Spinal cord (tissue), 10 donors: ENCODE results near the gene TNFSF12. TPM values are rescaled to one million over a fixed set of nuclear protein-coding genes. Genes with fewer than 3 reads are reported as not detected.
"Not testable (repeated sequence)": the region's sequence is repeated elsewhere in the genome, so short reads cannot be mapped to it uniquely, and the experiment has no call there.

Experiments
- DNase-seq, 6 donors: peaks; one replicate each; pipeline versions ENCODE4 v3.0.0 to v3.0.0-alpha.2; 2013 to 2015; ENCODE audit warnings: low spot score in 6 of 6, low read depth in 4 of 6
- H3K27ac ChIP-seq: one replicate; pipeline ENCODE4 v1.5.1; 2013; ENCODE audit warnings: low read depth, low read length, control low read depth
- H3K27me3 ChIP-seq: one replicate; pipeline ENCODE4 v1.6.1; 2013; ENCODE audit warnings: low read length; ENCODE audit not compliant: control insufficient read depth, insufficient read depth
- H3K36me3 ChIP-seq: one replicate; pipeline ENCODE4 v1.6.1; 2013; ENCODE audit warnings: low read length; ENCODE audit not compliant: control insufficient read depth, insufficient read depth
- H3K4me1 ChIP-seq: one replicate; pipeline ENCODE4 v1.6.1; 2013; ENCODE audit warnings: low read length; ENCODE audit not compliant: control insufficient read depth, insufficient read depth
- H3K4me3 ChIP-seq: one replicate; pipeline ENCODE4 v1.5.1; 2013; ENCODE audit warnings: low read depth, low read length, control low read depth
- H3K9me3 ChIP-seq: one replicate; pipeline ENCODE4 v1.6.1; 2013; ENCODE audit warnings: low read length; ENCODE audit not compliant: control insufficient read depth, insufficient read depth
- WGBS: methylation state at CpG from one replicate; pipeline ENCODE4 v1.1.5; 2013; ENCODE audit warnings: missing lambda C conversion rate; ENCODE audit not compliant: insufficient coverage; 5-methylcytosine and 5-hydroxymethylcytosine counted together
- polyA plus RNA-seq, 2 donors: library from polyadenylated mRNA; unstranded; fragments of 120-200 nt; gene quantifications; one replicate each; pipeline ENCODE4 v1.2.1, GENCODE V29; 2013; ENCODE audit not compliant: insufficient read length in 2 of 2
- small RNA-seq: library from RNA; depleted of rRNA; stranded (forward); fragments of <200 nt; gene quantifications from one replicate; pipeline ENCODE3, GENCODE V24; 2014; ENCODE audit warnings: low replicate concordance
- total RNA-seq, 2 donors: library from RNA; depleted of rRNA in 1 of 2; stranded (reverse); fragments of 120-200 nt in 1 of 2; fragments of >200 nt in 1 of 2; gene quantifications; one replicate each; pipeline versions ENCODE4 v1.2.3 to v1.2.4, GENCODE V29; 2013 to 2014
- donor health status: healthy.

Gene TNFSF12
- total and polyA plus RNA-seq, 4 donors = 5.6 to 31.4 (median 19.5) TPM

DNA sequence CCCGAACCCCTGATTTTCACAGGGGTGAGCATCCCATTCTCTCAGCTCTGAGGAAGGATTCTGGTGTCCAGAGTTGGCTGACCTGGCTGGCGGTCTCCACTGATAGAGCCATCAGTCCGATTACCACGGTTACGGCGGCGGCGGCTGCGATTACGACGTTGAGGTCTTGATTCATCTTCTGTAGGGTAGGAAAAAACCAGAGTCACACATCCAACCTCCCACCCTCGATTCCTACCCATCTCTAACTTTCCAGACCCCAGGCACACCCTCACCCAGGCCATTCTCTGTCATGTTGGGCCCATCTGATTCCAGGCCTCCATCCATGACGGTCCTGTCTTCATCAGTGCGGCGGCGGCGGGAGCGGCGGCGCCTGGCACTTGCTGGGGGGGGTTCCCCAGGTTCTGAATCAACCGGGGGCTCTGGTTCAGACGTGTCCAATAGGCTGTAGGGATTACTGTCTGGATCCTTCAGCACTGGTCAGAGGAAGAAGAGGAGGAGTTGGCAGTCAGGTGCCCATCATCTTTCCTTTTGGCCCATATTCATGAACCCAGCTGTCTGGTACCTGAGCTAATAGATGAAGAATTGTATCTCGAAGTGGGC lies 43.7 kb downstream of the TNFSF12 start:
- DNase-seq = no peak
- Histone ChIP-seq H3K4me3 (no peak overlapping the region), H3K27me3 (no peaks in the 10 kb centered on the region), H3K9me3 (no peaks in the 10 kb centered on the region), H3K27ac (no peak overlapping the region), H3K4me1 (peaks cover 24% of the 10 kb centered on the region), H3K36me3 (peaks cover 97% of the 10 kb centered on the region)
- WGBS = 94% methylated on average over 10 of the region's 23 CpGs

DNA sequence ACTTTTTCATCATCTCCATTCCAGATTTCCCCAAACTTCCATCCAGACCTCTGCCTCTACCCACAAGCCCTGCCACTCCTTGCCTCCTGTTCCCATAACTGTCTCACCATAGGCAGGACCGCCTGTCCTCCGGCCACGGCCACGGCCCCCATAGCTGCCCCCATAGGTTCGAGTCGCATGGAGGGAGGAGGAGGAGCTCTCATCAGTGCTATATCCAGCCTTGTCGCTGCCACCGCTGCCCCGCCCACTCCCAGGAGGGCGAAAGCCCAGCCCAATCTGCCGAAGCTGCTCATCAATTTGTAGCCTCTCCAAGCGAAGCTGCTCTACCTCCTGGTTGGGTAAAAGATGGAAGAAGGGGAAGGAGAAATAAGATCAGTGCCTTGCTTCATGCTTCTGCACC lies 44.4 kb downstream of the TNFSF12 start:
- WGBS = 90% methylated on average over 2 of the region's 12 CpGs
- Histone ChIP-seq H3K9me3 (no peaks in the 10 kb centered on the region), H3K36me3 (peaks cover 94% of the 10 kb centered on the region), H3K27ac (no peak overlapping the region), H3K4me1 (peaks cover 17% of the 10 kb centered on the region), H3K27me3 (no peaks in the 10 kb centered on the region), H3K4me3 (no peak overlapping the region)
- no peak for DNase-seq

DNA sequence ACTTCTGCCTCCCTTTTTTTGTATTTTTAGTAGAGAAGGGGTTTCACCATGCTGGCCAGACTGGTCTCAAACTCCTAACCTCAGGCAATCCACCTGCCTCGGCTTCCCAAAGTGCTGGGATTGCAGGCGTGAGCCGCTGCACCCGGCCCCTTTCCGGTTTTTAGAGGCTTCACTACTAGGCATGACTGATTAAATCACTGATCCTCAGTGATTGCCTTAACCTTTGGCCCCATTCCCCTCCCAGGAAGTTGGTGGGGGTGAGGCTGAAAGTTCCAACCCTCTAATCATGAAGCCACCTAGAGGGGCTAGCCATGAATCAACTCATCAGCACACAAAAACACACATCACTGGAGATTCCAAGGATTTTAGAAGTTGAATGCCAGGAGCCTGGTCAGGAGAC lies 48.7 kb downstream of the TNFSF12 start:
- no CpG with 5 or more reads among the region's 5 CpGs for WGBS
- H3K36me3 ChIP-seq = peaks cover 94% of the 10 kb centered on the region
- H3K9me3 ChIP-seq, DNase-seq, H3K4me3 ChIP-seq, H3K27me3 ChIP-seq, H3K27ac ChIP-seq, H3K4me1 ChIP-seq: not testable (repeated sequence)

DNA sequence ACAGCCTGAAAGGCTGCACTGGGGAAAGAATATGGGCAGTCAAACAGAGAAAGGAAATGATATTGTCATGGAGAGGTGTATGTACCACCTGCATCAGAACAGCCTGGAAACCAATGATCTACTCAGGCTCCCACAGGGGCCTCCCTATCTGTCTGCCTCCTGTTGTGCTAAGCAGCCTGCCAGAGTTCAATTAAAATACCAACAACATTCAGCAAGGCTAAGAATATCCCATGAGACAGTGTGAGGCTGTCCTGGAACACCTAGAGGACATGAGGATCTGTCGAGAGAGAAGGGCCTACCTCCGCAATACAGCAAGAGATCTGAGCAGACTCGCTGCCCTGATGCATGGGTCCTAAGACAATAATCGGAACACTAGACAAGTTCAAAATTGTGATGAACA lies 57.4 kb downstream of the TNFSF12 start:
- WGBS = 100% methylated on average over 2 of the region's 4 CpGs

More for the DNA sequence above, 57.4 kb downstream of the TNFSF12 start:
- Histone ChIP-seq H3K4me1 (peaks cover 2% of the 10 kb centered on the region), H3K36me3 (peaks cover 48% of the 10 kb centered on the region), H3K4me3 (no peak overlapping the region), H3K9me3 (no peaks in the 10 kb centered on the region), H3K27ac (no peak overlapping the region), H3K27me3 (no peaks in the 10 kb centered on the region)
- DNase-seq = no peak

Small RNAs within 50 kb of the gene (small RNA-seq; reads per million reads assigned to genes)
- gene CD68 (not detected), gene RF00019 (not detected), gene SNORA48 (not detected), gene SNORD10 (not detected)

Other genes with a start within 250 kb of the TNFSF12 start
Only the 30 nearest of the 32 such genes appear.
- 10 to 100 TPM; 28.6 TPM for gene NEURL4, start 219.7 kb upstream of the TNFSF12 start, total RNA-seq
- 10 to 100 TPM; 43.9 to 56.4 TPM for gene NEURL4, start 219.7 kb upstream of the TNFSF12 start, polyA plus RNA-seq
- gene ACAP1, start 212.5 kb upstream of the TNFSF12 start, total RNA-seq = 10 to 100 TPM in 1 of 2 donors, 1 to 10 TPM in 1; 4.6 to 13.7 TPM
- 10 to 100 TPM; 13.8 to 18.1 TPM for gene ACAP1, start 212.5 kb upstream of the TNFSF12 start, polyA plus RNA-seq
- gene KCTD11, start 196.9 kb upstream of the TNFSF12 start, total RNA-seq = 10 to 100 TPM in 1 of 2 donors, 1 to 10 TPM in 1; 5.6 to 10.4 TPM
- gene KCTD11, start 196.9 kb upstream of the TNFSF12 start, polyA plus RNA-seq = 10 to 100 TPM; 12.6 to 13.5 TPM
- gene TMEM95, start 193.9 kb upstream of the TNFSF12 start, total RNA-seq = not detected
- gene TMEM95, start 193.9 kb upstream of the TNFSF12 start, polyA plus RNA-seq = not detected
- 1 to 10 TPM in 1 of 2 donors, under 1 TPM in 1; 0.79 to 1.5 TPM for gene TNK1, start 168.0 kb upstream of the TNFSF12 start, total RNA-seq
- gene TNK1, start 168.0 kb upstream of the TNFSF12 start, polyA plus RNA-seq = 1 to 10 TPM; 3.4 to 4.6 TPM
- 10 to 100 TPM in 1 of 2 donors, 1 to 10 TPM in 1; 8.0 to 21.7 TPM for gene PLSCR3, start 154.5 kb upstream of the TNFSF12 start, total RNA-seq
- gene PLSCR3, start 154.5 kb upstream of the TNFSF12 start, polyA plus RNA-seq = 10 to 100 TPM; 29.3 to 38.8 TPM
- 100 to 1,000 TPM in 1 of 2 donors, 10 to 100 TPM in 1; 70.9 to 130 TPM for gene TMEM256, start 145.0 kb upstream of the TNFSF12 start, total RNA-seq
- 10 to 100 TPM; 48.6 to 54.7 TPM for gene TMEM256, start 145.0 kb upstream of the TNFSF12 start, polyA plus RNA-seq
- 10 to 100 TPM; 21.5 to 25.3 TPM for gene NLGN2, start 141.2 kb upstream of the TNFSF12 start, total RNA-seq
- gene NLGN2, start 141.2 kb upstream of the TNFSF12 start, polyA plus RNA-seq = 100 to 1,000 TPM; 196 to 210 TPM
- gene SPEM1, start 128.7 kb upstream of the TNFSF12 start, total RNA-seq = not detected
- gene SPEM1, start 128.7 kb upstream of the TNFSF12 start, polyA plus RNA-seq = under 1 TPM in 1 of 2 donors, not detected in 1; 0.29 TPM
- gene SPEM2, start 123.4 kb upstream of the TNFSF12 start, total RNA-seq = not detected
- under 1 TPM; 0.23 to 0.67 TPM for gene SPEM2, start 123.4 kb upstream of the TNFSF12 start, polyA plus RNA-seq
- not detected for gene SPEM3, start 120.2 kb upstream of the TNFSF12 start, total RNA-seq
- under 1 TPM in 1 of 2 donors, not detected in 1; 0.05 TPM for gene SPEM3, start 120.2 kb upstream of the TNFSF12 start, polyA plus RNA-seq
- gene TMEM102, start 113.6 kb upstream of the TNFSF12 start, total RNA-seq = 1 to 10 TPM in 1 of 2 donors, under 1 TPM in 1; 0.69 to 1.3 TPM
- 1 to 10 TPM; 2.1 to 2.4 TPM for gene TMEM102, start 113.6 kb upstream of the TNFSF12 start, polyA plus RNA-seq
- gene FGF11, start 109.5 kb upstream of the TNFSF12 start, total RNA-seq = 10 to 100 TPM; 11.2 to 25.7 TPM
- gene FGF11, start 109.5 kb upstream of the TNFSF12 start, polyA plus RNA-seq = 10 to 100 TPM; 32.8 to 42.2 TPM
- gene CHRNB1, start 104.0 kb upstream of the TNFSF12 start, total RNA-seq = 10 to 100 TPM; 19.1 to 25.9 TPM
- gene CHRNB1, start 104.0 kb upstream of the TNFSF12 start, polyA plus RNA-seq = 10 to 100 TPM; 20.9 TPM
- gene ZBTB4, start 69.4 kb upstream of the TNFSF12 start, total RNA-seq = 10 to 100 TPM; 19.8 to 32.6 TPM
- gene ZBTB4, start 69.4 kb upstream of the TNFSF12 start, polyA plus RNA-seq = 10 to 100 TPM; 59.6 to 60.6 TPM
- gene SLC35G6, start 67.6 kb upstream of the TNFSF12 start, total RNA-seq = not detected
- gene SLC35G6, start 67.6 kb upstream of the TNFSF12 start, polyA plus RNA-seq = 1 to 10 TPM in 1 of 2 donors, under 1 TPM in 1; 0.40 to 1.4 TPM
- gene POLR2A, start 64.7 kb upstream of the TNFSF12 start, total RNA-seq = 10 to 100 TPM; 50.3 to 61.9 TPM
- 10 to 100 TPM; 90.9 to 92.7 TPM for gene POLR2A, start 64.7 kb upstream of the TNFSF12 start, polyA plus RNA-seq
- gene TNFSF13, start 9.7 kb downstream of the TNFSF12 start, total RNA-seq = 1 to 10 TPM; 1.8 to 4.9 TPM
- gene TNFSF13, start 9.7 kb downstream of the TNFSF12 start, polyA plus RNA-seq = 1 to 10 TPM; 4.2 to 4.5 TPM
- 10 to 100 TPM; 50.1 to 71.5 TPM for gene SENP3, start 12.9 kb downstream of the TNFSF12 start, total RNA-seq
- gene SENP3, start 12.9 kb downstream of the TNFSF12 start, polyA plus RNA-seq = 10 to 100 TPM; 64.2 TPM
- gene CD68, start 30.6 kb downstream of the TNFSF12 start, total RNA-seq = 10 to 100 TPM; 13.3 to 44.6 TPM
- gene CD68, start 30.6 kb downstream of the TNFSF12 start, polyA plus RNA-seq = 10 to 100 TPM; 48.9 to 52.1 TPM
- 10 to 100 TPM; 41.2 to 77.3 TPM for gene MPDU1, start 34.8 kb downstream of the TNFSF12 start, total RNA-seq
- gene MPDU1, start 34.8 kb downstream of the TNFSF12 start, polyA plus RNA-seq = 10 to 100 TPM; 92.6 to 96.7 TPM
- gene SOX15, start 41.0 kb downstream of the TNFSF12 start, total RNA-seq = 1 to 10 TPM; 1.2 to 6.8 TPM
- gene SOX15, start 41.0 kb downstream of the TNFSF12 start, polyA plus RNA-seq = 10 to 100 TPM; 15.2 to 17.2 TPM
- 10 to 100 TPM; 35.4 to 59.3 TPM for gene FXR2, start 65.8 kb downstream of the TNFSF12 start, total RNA-seq
- gene FXR2, start 65.8 kb downstream of the TNFSF12 start, polyA plus RNA-seq = 10 to 100 TPM; 54.1 to 66.8 TPM
- gene SAT2, start 78.8 kb downstream of the TNFSF12 start, total RNA-seq = 100 to 1,000 TPM in 1 of 2 donors, 10 to 100 TPM in 1; 33.5 to 124 TPM
- gene SAT2, start 78.8 kb downstream of the TNFSF12 start, polyA plus RNA-seq = 100 to 1,000 TPM in 1 of 2 donors, 10 to 100 TPM in 1; 97.8 to 108 TPM
- gene SHBG, start 81.1 kb downstream of the TNFSF12 start, total RNA-seq = 1 to 10 TPM in 1 of 2 donors, under 1 TPM in 1; 0.20 to 1.5 TPM
- 1 to 10 TPM; 1.0 to 2.7 TPM for gene SHBG, start 81.1 kb downstream of the TNFSF12 start, polyA plus RNA-seq
- 10 to 100 TPM; 29.1 to 46.7 TPM for gene ATP1B2, start 101.9 kb downstream of the TNFSF12 start, total RNA-seq
- gene ATP1B2, start 101.9 kb downstream of the TNFSF12 start, polyA plus RNA-seq = 100 to 1,000 TPM; 301 to 332 TPM
- gene TP53, start 138.4 kb downstream of the TNFSF12 start, total RNA-seq = 10 to 100 TPM; 12.1 to 17.2 TPM
- 10 to 100 TPM; 32.3 to 36.8 TPM for gene TP53, start 138.4 kb downstream of the TNFSF12 start, polyA plus RNA-seq
- gene WRAP53, start 139.4 kb downstream of the TNFSF12 start, total RNA-seq = 10 to 100 TPM in 1 of 2 donors, 1 to 10 TPM in 1; 4.9 to 13.4 TPM
- 10 to 100 TPM; 17.7 to 17.9 TPM for gene WRAP53, start 139.4 kb downstream of the TNFSF12 start, polyA plus RNA-seq
- 10 to 100 TPM; 18.7 to 39.9 TPM for gene EFNB3, start 156.1 kb downstream of the TNFSF12 start, total RNA-seq
- 100 to 1,000 TPM; 205 to 243 TPM for gene EFNB3, start 156.1 kb downstream of the TNFSF12 start, polyA plus RNA-seq
- 1 to 10 TPM; 1.3 to 2.8 TPM for gene DNAH2, start 168.7 kb downstream of the TNFSF12 start, total RNA-seq
- 1 to 10 TPM; 3.1 to 3.2 TPM for gene DNAH2, start 168.7 kb downstream of the TNFSF12 start, polyA plus RNA-seq